Tibial nerve (tissue), 4 donors: ENCODE data around the gene ADD3.

Source experiments
- EP300 ChIP-seq, 2 donors: sonication (generic); formaldehyde crosslinking; IDR thresholded peaks; one replicate each; pipeline ENCODE4 v1.6.1; 2017; ENCODE audit warnings: antibody characterized with exemption in 2 of 2, mild to moderate bottlenecking in 1 of 2
- POLR2A ChIP-seq, 2 donors: fragments of 450-650 bp; IDR thresholded peaks; one replicate each; pipeline ENCODE4 v1.6.1; 2017; ENCODE audit warnings: antibody characterized with exemption in 2 of 2, mild to moderate bottlenecking in 2 of 2, moderate library complexity in 2 of 2
- TF ChIP-seq, protein P1 (sequence below), 5 experiments: fragments of 200-600 bp in 3 of 5; fragments of 450-650 bp in 2 of 5; sonication (generic) in 3 of 5; IDR thresholded peaks; one replicate each; pipeline ENCODE4 v1.5.1; 2016 to 2019; ENCODE audit warnings: antibody characterized with exemption in 5 of 5, mild to moderate bottlenecking in 3 of 5, moderate library complexity in 2 of 5

- TF ChIP-seq, protein P1, sequence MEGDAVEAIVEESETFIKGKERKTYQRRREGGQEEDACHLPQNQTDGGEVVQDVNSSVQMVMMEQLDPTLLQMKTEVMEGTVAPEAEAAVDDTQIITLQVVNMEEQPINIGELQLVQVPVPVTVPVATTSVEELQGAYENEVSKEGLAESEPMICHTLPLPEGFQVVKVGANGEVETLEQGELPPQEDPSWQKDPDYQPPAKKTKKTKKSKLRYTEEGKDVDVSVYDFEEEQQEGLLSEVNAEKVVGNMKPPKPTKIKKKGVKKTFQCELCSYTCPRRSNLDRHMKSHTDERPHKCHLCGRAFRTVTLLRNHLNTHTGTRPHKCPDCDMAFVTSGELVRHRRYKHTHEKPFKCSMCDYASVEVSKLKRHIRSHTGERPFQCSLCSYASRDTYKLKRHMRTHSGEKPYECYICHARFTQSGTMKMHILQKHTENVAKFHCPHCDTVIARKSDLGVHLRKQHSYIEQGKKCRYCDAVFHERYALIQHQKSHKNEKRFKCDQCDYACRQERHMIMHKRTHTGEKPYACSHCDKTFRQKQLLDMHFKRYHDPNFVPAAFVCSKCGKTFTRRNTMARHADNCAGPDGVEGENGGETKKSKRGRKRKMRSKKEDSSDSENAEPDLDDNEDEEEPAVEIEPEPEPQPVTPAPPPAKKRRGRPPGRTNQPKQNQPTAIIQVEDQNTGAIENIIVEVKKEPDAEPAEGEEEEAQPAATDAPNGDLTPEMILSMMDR (IDR thresholded peaks at IDR 0.05): no peak
- TF ChIP-seq POLR2A (IDR thresholded peaks at IDR 0.05): no peak
- no peak for TF ChIP-seq EP300 (IDR thresholded peaks at IDR 0.05)
Measured at GRCh38 chr10:110179220-110179619, 171.4 kb downstream of the ADD3 start.
